ENCODE data around the gene FMOD.

DNA sequence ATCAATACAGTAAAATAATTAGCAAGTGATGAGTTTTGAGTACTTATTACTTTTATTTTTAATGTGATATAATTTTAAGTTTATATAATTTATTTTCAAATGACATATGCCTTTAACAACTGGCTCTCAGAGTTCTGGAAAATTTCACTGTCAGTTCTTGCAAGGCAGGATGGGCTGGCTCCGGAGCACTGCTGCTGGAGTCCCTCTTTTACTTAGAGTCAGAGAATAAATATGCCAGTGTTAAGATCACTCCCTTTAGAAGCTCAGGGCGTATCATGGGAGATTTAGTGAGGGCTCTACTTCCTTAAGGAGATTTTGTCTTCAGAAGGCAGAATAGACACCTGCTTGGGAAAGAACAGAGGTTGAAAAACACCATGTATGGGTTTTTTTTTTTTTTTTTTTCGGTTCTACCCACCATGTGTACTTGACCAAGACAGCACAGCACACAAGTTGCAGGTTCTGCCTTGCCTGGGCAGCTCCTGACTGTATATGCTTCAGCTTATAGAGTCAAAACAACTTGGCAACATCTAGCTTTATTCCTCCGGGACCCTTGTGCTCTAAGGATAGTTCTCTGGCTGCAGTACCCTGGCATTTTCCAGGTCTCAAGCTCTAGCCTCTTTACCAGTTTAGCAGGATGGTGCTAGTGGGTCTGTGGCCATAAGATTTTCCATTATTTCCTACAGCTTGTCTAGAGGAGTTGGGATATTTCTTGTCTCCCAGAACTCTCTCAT is 29.7 kb upstream of the FMOD start:
- TF ChIP-seq, protein P1, sequence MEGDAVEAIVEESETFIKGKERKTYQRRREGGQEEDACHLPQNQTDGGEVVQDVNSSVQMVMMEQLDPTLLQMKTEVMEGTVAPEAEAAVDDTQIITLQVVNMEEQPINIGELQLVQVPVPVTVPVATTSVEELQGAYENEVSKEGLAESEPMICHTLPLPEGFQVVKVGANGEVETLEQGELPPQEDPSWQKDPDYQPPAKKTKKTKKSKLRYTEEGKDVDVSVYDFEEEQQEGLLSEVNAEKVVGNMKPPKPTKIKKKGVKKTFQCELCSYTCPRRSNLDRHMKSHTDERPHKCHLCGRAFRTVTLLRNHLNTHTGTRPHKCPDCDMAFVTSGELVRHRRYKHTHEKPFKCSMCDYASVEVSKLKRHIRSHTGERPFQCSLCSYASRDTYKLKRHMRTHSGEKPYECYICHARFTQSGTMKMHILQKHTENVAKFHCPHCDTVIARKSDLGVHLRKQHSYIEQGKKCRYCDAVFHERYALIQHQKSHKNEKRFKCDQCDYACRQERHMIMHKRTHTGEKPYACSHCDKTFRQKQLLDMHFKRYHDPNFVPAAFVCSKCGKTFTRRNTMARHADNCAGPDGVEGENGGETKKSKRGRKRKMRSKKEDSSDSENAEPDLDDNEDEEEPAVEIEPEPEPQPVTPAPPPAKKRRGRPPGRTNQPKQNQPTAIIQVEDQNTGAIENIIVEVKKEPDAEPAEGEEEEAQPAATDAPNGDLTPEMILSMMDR (conservative IDR thresholded peaks at IDR 0.05; ENCODE audit: low read length): no peak
- TF ChIP-seq EZH2phosphoT487 (IDR thresholded peaks at IDR 0.05; ENCODE audit: borderline replicate concordance, low read depth, low read length): no peak

Data from OCI-LY7 (cell line).